ENCODE measurements around the gene NKAIN2. TPM values are rescaled to one million over a fixed set of nuclear protein-coding genes. Genes with fewer than 3 reads are reported as not detected.

The NKAIN2 gene
- total RNA-seq, 1 experiment from 2014 or later = 2.7 TPM

DNA sequence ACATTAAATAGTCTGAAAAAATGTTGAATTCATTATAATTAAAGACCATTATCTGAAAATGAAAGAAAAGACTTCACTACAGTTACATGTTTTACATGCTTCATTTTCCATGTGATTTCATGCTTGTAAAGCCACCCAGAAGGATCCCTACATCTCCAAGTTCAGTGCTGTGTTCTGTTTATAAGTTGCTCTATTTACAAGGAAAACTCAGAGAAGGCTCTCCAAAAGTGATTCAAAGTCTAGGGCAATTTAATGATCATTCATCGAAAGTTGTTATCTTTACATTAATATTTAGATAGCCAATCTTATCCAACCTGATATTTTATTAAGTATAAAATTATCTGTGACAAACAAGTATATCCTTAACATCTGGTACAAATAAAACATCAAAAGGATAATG is 663.7 kb downstream of the NKAIN2 start:
- BruUV-seq (replicated peaks) = no TSS peak
- Mint-ChIP-seq H3K9me3 (ENCODE audit: unreplicated experiment) (peaks cover 8% of the 10 kb centered on the region), H3K27me3 (ENCODE audit: insufficient read depth, unreplicated experiment) (no peaks in the 10 kb centered on the region), H3K27ac (ENCODE audit: low read depth, unreplicated experiment) (no peak overlapping the region), H3K4me1 (ENCODE audit: insufficient read depth, unreplicated experiment) (no peaks in the 10 kb centered on the region), H3K4me3 (ENCODE audit: unreplicated experiment) (no peak overlapping the region), H3K36me3 (ENCODE audit: insufficient read depth, unreplicated experiment) (no peaks in the 10 kb centered on the region)
- DNase-seq (ENCODE audit: unreplicated experiment) = no peak
- TF ChIP-seq, protein P1, sequence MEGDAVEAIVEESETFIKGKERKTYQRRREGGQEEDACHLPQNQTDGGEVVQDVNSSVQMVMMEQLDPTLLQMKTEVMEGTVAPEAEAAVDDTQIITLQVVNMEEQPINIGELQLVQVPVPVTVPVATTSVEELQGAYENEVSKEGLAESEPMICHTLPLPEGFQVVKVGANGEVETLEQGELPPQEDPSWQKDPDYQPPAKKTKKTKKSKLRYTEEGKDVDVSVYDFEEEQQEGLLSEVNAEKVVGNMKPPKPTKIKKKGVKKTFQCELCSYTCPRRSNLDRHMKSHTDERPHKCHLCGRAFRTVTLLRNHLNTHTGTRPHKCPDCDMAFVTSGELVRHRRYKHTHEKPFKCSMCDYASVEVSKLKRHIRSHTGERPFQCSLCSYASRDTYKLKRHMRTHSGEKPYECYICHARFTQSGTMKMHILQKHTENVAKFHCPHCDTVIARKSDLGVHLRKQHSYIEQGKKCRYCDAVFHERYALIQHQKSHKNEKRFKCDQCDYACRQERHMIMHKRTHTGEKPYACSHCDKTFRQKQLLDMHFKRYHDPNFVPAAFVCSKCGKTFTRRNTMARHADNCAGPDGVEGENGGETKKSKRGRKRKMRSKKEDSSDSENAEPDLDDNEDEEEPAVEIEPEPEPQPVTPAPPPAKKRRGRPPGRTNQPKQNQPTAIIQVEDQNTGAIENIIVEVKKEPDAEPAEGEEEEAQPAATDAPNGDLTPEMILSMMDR (IDR thresholded peaks at IDR 0.05; ENCODE audit: unreplicated experiment) = no peak
- POLR2A ChIA-PET = no interaction called here
- CTCF ChIA-PET = no interaction called here
- intact Hi-C loops (cut with micrococcal nuclease) = no loop called here

DNA sequence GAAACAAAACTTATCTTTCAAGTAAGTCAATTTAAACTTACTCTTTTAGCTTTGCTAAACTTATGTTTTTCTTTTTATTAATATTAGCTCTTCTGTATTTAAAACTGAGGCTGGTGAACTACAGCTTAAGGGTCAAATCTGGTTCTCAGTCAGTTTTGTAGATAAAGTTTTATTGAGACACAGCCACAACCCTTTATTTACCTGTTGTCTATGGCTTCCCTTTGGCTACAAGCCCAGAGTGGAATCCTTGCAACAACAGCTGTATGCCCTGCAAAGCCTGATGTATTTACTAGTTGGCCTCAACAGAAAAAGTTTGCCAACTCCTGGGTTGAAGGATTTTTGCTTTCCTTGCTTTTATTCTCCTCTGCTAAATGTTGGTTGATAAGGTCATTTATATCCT is 667.1 kb downstream of the NKAIN2 start:
- H3K27ac Mint-ChIP-seq (ENCODE audit: low read depth, unreplicated experiment) = no peak overlapping the region
- H3K4me3 Mint-ChIP-seq (ENCODE audit: unreplicated experiment) = no peak overlapping the region
- H3K4me1 Mint-ChIP-seq (ENCODE audit: insufficient read depth, unreplicated experiment) = no peaks in the 10 kb centered on the region
- peak; percentile 8 for DNase-seq (ENCODE audit: unreplicated experiment)
- H3K9me3 Mint-ChIP-seq (ENCODE audit: unreplicated experiment) = peaks cover 6% of the 10 kb centered on the region
- TF ChIP-seq, protein P1 (IDR thresholded peaks at IDR 0.05; ENCODE audit: unreplicated experiment) = no peak
- BruUV-seq (replicated peaks) = no TSS peak
- no peaks in the 10 kb centered on the region for H3K36me3 Mint-ChIP-seq (ENCODE audit: insufficient read depth, unreplicated experiment)
- ChIA-PET POLR2A (interaction anchor here (0.5 kb wide), 1 partner anchor 668 kb away, joined by 3 read pairs; no protein-coding TSS in a partner anchor), CTCF (interaction anchor here (0.6 to 0.7 kb wide), 3 partner anchors 14 to 69 kb away, joined by 3 to 4 read pairs (median 3); no protein-coding TSS in a partner anchor)
- intact Hi-C loops (cut with micrococcal nuclease) = no loop called here
- no peaks in the 10 kb centered on the region for H3K27me3 Mint-ChIP-seq (ENCODE audit: insufficient read depth, unreplicated experiment)

DNA sequence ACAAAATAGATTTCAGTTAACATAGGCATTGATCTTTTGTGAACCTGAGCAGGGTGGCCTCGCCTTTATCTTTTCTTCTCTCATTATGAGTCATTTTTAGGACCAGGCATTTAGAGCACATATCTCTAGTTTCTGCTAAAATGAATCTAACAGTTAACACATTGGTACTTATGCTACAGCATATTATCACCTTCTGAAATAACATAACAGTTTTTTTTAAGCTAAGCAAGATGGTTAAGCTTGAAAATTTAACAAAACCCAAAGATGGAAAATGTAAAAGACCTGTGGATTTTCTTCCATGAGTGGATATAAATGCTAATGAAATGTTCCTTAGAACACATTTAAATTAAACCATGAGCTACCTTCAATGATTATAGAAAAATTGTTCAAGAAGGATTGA is 671.5 kb downstream of the NKAIN2 start:
- intact Hi-C loops (cut with micrococcal nuclease) = no loop called here

GRCh38 chr6:124478906-124479305 is 675.2 kb downstream of the NKAIN2 start:
- H3K4me1 Mint-ChIP-seq (ENCODE audit: insufficient read depth, unreplicated experiment) = peaks cover 8% of the 10 kb centered on the region
- DNase-seq (ENCODE audit: unreplicated experiment) = no peak
- no peak overlapping the region for H3K27ac Mint-ChIP-seq (ENCODE audit: low read depth, unreplicated experiment)
- ChIA-PET POLR2A (interaction anchor here (0.6 to 1.0 kb wide), 3 partner anchors 13 to 523 kb away, joined by 3 to 5 read pairs (median 4); no protein-coding TSS in a partner anchor), CTCF (interaction anchor here (0.7 kb wide), 1 partner anchor 282 kb away, joined by 3 read pairs; no protein-coding TSS in a partner anchor)
- no peak overlapping the region for H3K4me3 Mint-ChIP-seq (ENCODE audit: unreplicated experiment)
- BruUV-seq (replicated peaks) = no TSS peak
- no peaks in the 10 kb centered on the region for H3K9me3 Mint-ChIP-seq (ENCODE audit: unreplicated experiment)
- no peaks in the 10 kb centered on the region for H3K27me3 Mint-ChIP-seq (ENCODE audit: insufficient read depth, unreplicated experiment)
- intact Hi-C loops (cut with micrococcal nuclease) = no loop called here
- TF ChIP-seq, protein P1 (IDR thresholded peaks at IDR 0.05; ENCODE audit: unreplicated experiment) = no peak
- no peaks in the 10 kb centered on the region for H3K36me3 Mint-ChIP-seq (ENCODE audit: insufficient read depth, unreplicated experiment)

More for the DNA sequence above, 671.5 kb downstream of the NKAIN2 start:
- POLR2A ChIA-PET = interaction anchor here (0.6 kb wide), 1 partner anchor 14 kb away, joined by 3 read pairs; no protein-coding TSS in a partner anchor
- CTCF ChIA-PET = interaction anchor here (0.5 kb wide), 1 partner anchor 360 kb away, joined by 3 read pairs; no protein-coding TSS in a partner anchor
- no TSS peak for BruUV-seq (replicated peaks)
- Mint-ChIP-seq H3K27ac (ENCODE audit: low read depth, unreplicated experiment) (no peak overlapping the region), H3K27me3 (ENCODE audit: insufficient read depth, unreplicated experiment) (no peaks in the 10 kb centered on the region), H3K4me3 (ENCODE audit: unreplicated experiment) (no peak overlapping the region), H3K36me3 (ENCODE audit: insufficient read depth, unreplicated experiment) (no peaks in the 10 kb centered on the region), H3K9me3 (ENCODE audit: unreplicated experiment) (peaks cover 6% of the 10 kb centered on the region), H3K4me1 (ENCODE audit: insufficient read depth, unreplicated experiment) (peaks cover 2% of the 10 kb centered on the region)
- DNase-seq (ENCODE audit: unreplicated experiment) = no peak
- TF ChIP-seq, protein P1 (IDR thresholded peaks at IDR 0.05; ENCODE audit: unreplicated experiment) = no peak
